ENCODE data around the gene SUPT5H. TPM values are rescaled to one million over a fixed set of nuclear protein-coding genes. Genes with fewer than 3 reads are reported as not detected.

The SUPT5H gene
- total and polyA plus RNA-seq, 2 of the 13 experiments (the other 11 are each of a cell fraction or from before 2014, with no cell fraction given), result 48.2 to 51.7 TPM

DNA sequence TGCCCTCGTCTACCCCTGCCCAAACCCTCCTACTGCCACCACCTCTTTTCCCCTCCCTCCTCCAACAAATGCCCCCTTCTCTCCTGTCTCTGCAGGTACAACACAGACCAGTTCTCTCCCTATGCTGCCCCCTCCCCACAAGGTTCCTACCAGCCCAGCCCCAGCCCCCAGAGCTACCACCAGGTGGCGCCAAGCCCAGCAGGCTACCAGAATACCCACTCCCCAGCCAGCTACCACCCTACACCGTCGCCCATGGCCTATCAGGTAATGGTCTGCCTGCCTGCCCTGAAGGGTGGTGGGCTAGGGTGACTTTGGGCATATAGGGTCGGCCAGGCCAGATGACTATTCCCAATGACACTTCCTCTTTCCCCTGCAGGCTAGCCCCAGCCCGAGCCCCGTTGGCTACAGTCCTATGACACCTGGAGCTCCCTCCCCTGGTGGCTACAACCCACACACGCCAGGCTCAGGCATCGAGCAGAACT is 28.8 kb downstream of the SUPT5H start (continued):
- TF ChIP-seq, protein P1, sequence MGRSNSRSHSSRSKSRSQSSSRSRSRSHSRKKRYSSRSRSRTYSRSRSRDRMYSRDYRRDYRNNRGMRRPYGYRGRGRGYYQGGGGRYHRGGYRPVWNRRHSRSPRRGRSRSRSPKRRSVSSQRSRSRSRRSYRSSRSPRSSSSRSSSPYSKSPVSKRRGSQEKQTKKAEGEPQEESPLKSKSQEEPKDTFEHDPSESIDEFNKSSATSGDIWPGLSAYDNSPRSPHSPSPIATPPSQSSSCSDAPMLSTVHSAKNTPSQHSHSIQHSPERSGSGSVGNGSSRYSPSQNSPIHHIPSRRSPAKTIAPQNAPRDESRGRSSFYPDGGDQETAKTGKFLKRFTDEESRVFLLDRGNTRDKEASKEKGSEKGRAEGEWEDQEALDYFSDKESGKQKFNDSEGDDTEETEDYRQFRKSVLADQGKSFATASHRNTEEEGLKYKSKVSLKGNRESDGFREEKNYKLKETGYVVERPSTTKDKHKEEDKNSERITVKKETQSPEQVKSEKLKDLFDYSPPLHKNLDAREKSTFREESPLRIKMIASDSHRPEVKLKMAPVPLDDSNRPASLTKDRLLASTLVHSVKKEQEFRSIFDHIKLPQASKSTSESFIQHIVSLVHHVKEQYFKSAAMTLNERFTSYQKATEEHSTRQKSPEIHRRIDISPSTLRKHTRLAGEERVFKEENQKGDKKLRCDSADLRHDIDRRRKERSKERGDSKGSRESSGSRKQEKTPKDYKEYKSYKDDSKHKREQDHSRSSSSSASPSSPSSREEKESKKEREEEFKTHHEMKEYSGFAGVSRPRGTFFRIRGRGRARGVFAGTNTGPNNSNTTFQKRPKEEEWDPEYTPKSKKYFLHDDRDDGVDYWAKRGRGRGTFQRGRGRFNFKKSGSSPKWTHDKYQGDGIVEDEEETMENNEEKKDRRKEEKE (IDR thresholded peaks at IDR 0.05), result no peak
- peak; percentile 42 for TF ChIP-seq XRCC5 (optimal IDR thresholded peaks at IDR 0.05; ENCODE audit: low read length)
- TF ChIP-seq TEAD3 (CRISPR knock-in tag; optimal IDR thresholded peaks at IDR 0.05; ENCODE audit: borderline replicate concordance), result no peak
- TF ChIP-seq, protein P2, sequence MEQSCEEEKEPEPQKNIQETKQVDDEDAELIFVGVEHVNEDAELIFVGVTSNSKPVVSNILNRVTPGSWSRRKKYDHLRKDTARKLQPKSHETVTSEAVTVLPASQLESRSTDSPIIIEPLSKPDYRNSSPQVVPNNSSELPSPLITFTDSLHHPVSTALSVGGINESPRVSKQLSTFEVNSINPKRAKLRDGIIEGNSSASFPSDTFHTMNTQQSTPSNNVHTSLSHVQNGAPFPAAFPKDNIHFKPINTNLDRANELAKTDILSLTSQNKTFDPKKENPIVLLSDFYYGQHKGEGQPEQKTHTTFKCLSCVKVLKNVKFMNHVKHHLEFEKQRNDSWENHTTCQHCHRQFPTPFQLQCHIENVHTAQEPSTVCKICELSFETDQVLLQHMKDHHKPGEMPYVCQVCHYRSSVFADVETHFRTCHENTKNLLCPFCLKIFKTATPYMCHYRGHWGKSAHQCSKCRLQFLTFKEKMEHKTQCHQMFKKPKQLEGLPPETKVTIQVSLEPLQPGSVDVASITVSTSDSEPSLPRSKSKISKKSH (CRISPR knock-in tag; IDR thresholded peaks at IDR 0.05; ENCODE audit: borderline replicate concordance), result 0 out of 2 replicates have a peak, but pooled peaks have one; percentile 46
- no peak for TF ChIP-seq HNRNPH1 (optimal IDR thresholded peaks at IDR 0.05; ENCODE audit: low read depth, low read length)
- TF ChIP-seq RFX3 (CRISPR knock-in tag; IDR thresholded peaks at IDR 0.05), result no peak
- 0 out of 2 replicates have a peak, but pooled peaks have one; percentile 42 for TF ChIP-seq NFE2L1 (CRISPR knock-in tag; IDR thresholded peaks at IDR 0.05; ENCODE audit: borderline replicate concordance)
- TF ChIP-seq, protein P3, sequence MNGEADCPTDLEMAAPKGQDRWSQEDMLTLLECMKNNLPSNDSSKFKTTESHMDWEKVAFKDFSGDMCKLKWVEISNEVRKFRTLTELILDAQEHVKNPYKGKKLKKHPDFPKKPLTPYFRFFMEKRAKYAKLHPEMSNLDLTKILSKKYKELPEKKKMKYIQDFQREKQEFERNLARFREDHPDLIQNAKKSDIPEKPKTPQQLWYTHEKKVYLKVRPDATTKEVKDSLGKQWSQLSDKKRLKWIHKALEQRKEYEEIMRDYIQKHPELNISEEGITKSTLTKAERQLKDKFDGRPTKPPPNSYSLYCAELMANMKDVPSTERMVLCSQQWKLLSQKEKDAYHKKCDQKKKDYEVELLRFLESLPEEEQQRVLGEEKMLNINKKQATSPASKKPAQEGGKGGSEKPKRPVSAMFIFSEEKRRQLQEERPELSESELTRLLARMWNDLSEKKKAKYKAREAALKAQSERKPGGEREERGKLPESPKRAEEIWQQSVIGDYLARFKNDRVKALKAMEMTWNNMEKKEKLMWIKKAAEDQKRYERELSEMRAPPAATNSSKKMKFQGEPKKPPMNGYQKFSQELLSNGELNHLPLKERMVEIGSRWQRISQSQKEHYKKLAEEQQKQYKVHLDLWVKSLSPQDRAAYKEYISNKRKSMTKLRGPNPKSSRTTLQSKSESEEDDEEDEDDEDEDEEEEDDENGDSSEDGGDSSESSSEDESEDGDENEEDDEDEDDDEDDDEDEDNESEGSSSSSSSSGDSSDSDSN (CRISPR knock-in tag; IDR thresholded peaks at IDR 0.05), result no peak
- TF ChIP-seq MEIS2 (CRISPR knock-in tag; IDR thresholded peaks at IDR 0.05), result no peak
- peak; percentile 70 for TF ChIP-seq RAD21 (CRISPR knock-in tag; IDR thresholded peaks at IDR 0.05)
- TF ChIP-seq STAT5B (CRISPR knock-in tag; IDR thresholded peaks at IDR 0.05), result no peak
- no peak for TF ChIP-seq NFKB2 (CRISPR knock-in tag; IDR thresholded peaks at IDR 0.05; ENCODE audit: borderline replicate concordance)
- no peak for TF ChIP-seq HIVEP1 (CRISPR knock-in tag; IDR thresholded peaks at IDR 0.05)
- TF ChIP-seq SIX1 (CRISPR knock-in tag; IDR thresholded peaks at IDR 0.05; ENCODE audit: borderline replicate concordance), result no peak
- 0 out of 2 replicates have a peak, but pooled peaks have one; percentile 48 for TF ChIP-seq MAZ (IDR thresholded peaks at IDR 0.05; ENCODE audit: borderline replicate concordance, low read depth, low read length)
- TF ChIP-seq MAZ (CRISPR knock-in tag; IDR thresholded peaks at IDR 0.05; ENCODE audit: low read depth), result no peak
- TF ChIP-seq ARHGAP35 (CRISPR knock-in tag; IDR thresholded peaks at IDR 0.05; ENCODE audit: borderline replicate concordance), result no peak
- TF ChIP-seq ZNF350 (CRISPR knock-in tag; IDR thresholded peaks at IDR 0.05; ENCODE audit: borderline replicate concordance, low read depth), result peak; percentile 45; the same call in 1 of the 2 replicates
- no peak for TF ChIP-seq NCOA5 (CRISPR knock-in tag; IDR thresholded peaks at IDR 0.05)
- TF ChIP-seq, protein P4, sequence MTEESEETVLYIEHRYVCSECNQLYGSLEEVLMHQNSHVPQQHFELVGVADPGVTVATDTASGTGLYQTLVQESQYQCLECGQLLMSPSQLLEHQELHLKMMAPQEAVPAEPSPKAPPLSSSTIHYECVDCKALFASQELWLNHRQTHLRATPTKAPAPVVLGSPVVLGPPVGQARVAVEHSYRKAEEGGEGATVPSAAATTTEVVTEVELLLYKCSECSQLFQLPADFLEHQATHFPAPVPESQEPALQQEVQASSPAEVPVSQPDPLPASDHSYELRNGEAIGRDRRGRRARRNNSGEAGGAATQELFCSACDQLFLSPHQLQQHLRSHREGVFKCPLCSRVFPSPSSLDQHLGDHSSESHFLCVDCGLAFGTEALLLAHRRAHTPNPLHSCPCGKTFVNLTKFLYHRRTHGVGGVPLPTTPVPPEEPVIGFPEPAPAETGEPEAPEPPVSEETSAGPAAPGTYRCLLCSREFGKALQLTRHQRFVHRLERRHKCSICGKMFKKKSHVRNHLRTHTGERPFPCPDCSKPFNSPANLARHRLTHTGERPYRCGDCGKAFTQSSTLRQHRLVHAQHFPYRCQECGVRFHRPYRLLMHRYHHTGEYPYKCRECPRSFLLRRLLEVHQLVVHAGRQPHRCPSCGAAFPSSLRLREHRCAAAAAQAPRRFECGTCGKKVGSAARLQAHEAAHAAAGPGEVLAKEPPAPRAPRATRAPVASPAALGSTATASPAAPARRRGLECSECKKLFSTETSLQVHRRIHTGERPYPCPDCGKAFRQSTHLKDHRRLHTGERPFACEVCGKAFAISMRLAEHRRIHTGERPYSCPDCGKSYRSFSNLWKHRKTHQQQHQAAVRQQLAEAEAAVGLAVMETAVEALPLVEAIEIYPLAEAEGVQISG (CRISPR knock-in tag; IDR thresholded peaks at IDR 0.05), result 0 out of 2 replicates have a peak, but pooled peaks have one; percentile 44
- TF ChIP-seq ZNF556 (CRISPR knock-in tag; IDR thresholded peaks at IDR 0.05; ENCODE audit: borderline replicate concordance), result no peak
